ENCODE results near the gene WDR46.
A peak's percentile ranks its signal among the peaks of the same experiment; 100 is the strongest.

DNA sequence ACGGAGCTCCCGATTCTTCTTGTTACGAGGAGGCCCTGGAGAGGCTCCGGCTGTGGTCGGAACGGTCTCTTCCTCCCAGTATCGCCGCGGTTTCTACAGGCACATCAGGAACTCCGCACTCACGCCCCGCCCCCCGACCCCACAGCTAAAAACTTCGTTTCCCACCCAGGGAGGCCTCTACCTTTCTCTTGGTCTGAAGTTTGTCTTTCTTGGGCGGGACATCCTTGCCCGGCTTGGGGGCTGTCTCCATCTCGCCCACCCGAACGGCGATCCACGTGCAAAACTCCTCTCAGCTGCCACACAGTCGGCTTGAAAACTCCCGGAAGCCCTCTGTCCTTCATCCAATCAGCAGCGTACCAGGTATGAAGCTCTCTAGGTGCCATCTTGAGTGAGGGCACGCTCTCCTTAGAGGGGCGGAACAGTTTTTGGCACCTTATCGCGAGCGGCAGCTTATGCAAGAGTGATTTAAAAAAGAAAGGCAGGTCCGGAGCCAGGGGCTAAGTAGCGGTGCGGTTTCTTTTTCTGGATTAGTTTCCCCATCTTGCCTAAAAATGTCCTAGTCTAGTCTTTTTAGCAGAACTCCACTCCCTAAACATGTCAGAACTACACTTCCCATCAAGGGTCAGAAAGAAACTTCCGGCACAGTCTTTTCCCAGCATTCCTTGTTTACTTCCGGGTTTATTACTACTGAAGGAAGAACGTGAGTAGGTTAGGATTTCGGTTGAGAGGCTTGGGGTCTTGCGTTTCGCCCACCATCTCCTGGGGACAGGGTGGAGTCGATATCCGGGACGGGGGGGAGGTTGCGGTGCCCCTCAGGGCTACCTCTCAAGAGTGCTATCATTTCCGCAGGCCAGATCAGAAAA lies at the start of gene WDR46, which contains the start of gene PFDN6:
- TF ChIP-seq, protein P1, sequence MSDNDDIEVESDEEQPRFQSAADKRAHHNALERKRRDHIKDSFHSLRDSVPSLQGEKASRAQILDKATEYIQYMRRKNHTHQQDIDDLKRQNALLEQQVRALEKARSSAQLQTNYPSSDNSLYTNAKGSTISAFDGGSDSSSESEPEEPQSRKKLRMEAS (IDR thresholded peaks at IDR 0.05) = no peak
- peak; percentile 70 for TF ChIP-seq POLR2AphosphoS5 (IDR thresholded peaks at IDR 0.05; ENCODE audit: low read depth, low read length)

All from HCT116 (cell line).